Measurements from ENCODE around the gene SMIM12. TPM values are rescaled to one million over a fixed set of nuclear protein-coding genes. Genes with fewer than 3 reads are reported as not detected.

Gene SMIM12
- total RNA-seq, 3 donors from 2014 or later, result 25.0 to 36.7 (median 29.6) TPM

DNA sequence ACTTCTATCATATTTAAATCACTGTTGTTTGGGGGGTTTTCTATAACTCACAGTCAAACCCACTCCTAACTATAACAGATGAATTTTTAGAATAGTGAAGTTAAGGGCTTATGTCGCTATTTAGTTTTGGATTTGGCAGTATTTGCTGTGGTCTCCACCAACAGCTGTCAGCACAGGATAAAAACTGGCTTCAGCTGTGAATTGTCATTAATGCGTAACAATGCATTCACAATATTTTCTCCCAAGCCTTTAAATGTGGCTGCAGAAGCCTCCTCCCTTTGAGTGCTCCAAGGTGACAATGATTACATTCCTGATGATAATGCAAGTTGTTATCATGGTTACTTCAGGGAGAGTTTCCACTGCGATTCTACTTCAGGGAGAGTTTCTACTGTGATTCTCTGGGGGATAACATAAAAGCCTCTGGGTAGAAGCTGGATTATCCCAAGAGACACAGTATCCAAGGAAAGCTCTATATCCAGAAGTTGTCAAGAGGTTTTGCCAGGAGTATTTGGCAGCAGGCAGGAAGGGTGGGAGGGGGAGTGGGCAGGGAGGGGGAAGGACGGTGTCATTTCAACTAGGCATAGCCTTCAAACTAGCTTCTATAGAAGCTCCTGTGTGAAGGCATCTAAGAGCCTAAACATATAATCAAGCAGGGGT, 14.9 kb upstream of the SMIM12 start:
- intact Hi-C loops (cut with DNase I; ENCODE audit: low total_unique reads), result no loop called here
- Histone ChIP-seq H3K27me3 (peaks cover 0 to 49% of the 10 kb centered on the region in 2 donors), H3K4me1 (no peaks in the 10 kb centered on the region), H3K36me3 (no peaks in the 10 kb centered on the region), H3K4me3 (no peak overlapping the region), H3K9me3 (no peaks in the 10 kb centered on the region), H3K27ac (no peak overlapping the region)
- TF ChIP-seq CTCF (IDR thresholded peaks at IDR 0.05), result no peak
- no peak for TF ChIP-seq POLR2A (IDR thresholded peaks at IDR 0.05)
- TF ChIP-seq POLR2AphosphoS5 (IDR thresholded peaks at IDR 0.05), result no peak
- no peak for DNase-seq (ENCODE audit: low spot score in 2 of 2)

DNA sequence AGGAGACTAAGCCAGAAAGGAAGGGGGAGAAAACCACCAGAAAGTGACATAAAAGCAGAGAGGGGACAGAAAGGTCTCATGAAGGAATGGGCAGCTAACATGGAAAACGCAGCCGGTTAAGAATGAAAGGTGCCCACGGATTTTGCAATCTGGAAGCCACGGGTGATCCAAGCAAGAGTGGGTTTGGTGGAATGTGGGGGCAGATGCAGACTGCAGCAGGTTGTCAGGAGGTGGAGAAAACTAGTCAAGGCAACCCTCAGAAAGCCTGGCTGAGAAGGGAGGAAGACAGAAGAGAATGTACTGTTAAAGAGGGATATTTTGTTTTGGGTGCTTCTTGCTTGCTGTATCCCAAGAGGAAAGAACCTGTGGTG, 12.6 kb upstream of the SMIM12 start:
- no peak for DNase-seq (ENCODE audit: low spot score in 2 of 2)
- Histone ChIP-seq H3K4me1 (no peaks in the 10 kb centered on the region), H3K4me3 (no peak overlapping the region), H3K27me3 (peaks cover 0 to 47% of the 10 kb centered on the region in 2 donors), H3K27ac (no peak overlapping the region), H3K36me3 (no peaks in the 10 kb centered on the region), H3K9me3 (no peaks in the 10 kb centered on the region)
- intact Hi-C loops (cut with DNase I; ENCODE audit: low total_unique reads), result no loop called here
- TF ChIP-seq POLR2AphosphoS5 (IDR thresholded peaks at IDR 0.05) (no peak), POLR2A (IDR thresholded peaks at IDR 0.05) (no peak), CTCF (IDR thresholded peaks at IDR 0.05) (no peak)

DNA sequence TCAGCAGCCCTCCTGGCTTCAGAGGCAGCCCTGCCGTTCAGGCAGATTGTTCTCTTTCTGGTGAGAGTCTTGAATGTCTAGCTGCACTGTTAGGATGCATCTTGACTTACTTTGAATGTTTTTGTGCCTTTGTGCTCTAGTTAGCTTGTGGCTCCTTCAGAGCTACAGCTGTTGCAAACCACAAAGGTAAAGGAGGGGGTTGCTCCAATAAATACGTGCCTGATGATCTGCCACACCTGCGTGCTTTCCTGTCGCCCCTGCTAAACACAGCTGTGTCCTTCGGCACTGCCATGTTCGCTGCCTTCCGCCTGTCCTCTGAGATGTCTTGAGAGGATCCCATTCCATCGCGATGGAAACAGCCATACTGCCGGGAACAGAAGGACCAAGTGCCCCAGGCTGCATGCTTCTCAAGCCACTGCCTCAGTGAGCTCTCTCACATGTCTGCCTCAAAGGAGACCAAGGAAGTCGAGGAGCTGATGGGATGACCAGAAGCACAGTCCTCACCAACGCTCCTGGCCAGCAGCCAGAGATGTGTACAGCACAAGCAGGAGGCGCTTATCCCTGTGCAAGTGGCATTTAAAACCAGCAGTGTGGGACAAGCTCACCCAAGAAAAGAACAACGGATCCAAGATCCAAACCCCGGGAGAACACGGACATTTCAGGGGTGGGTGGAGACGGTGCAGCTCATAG, 12.0 kb upstream of the SMIM12 start:
- Histone ChIP-seq H3K4me3 (no peak overlapping the region), H3K27ac (no peak overlapping the region), H3K4me1 (no peaks in the 10 kb centered on the region), H3K36me3 (no peaks in the 10 kb centered on the region), H3K9me3 (no peaks in the 10 kb centered on the region), H3K27me3 (peaks cover 0 to 42% of the 10 kb centered on the region in 2 donors)
- no peak for DNase-seq (ENCODE audit: low spot score in 2 of 2)
- intact Hi-C loops (cut with DNase I; ENCODE audit: low total_unique reads), result no loop called here
- no peak for TF ChIP-seq POLR2AphosphoS5 (IDR thresholded peaks at IDR 0.05)
- no peak for TF ChIP-seq CTCF (IDR thresholded peaks at IDR 0.05)
- no peak for TF ChIP-seq POLR2A (IDR thresholded peaks at IDR 0.05)

DNA sequence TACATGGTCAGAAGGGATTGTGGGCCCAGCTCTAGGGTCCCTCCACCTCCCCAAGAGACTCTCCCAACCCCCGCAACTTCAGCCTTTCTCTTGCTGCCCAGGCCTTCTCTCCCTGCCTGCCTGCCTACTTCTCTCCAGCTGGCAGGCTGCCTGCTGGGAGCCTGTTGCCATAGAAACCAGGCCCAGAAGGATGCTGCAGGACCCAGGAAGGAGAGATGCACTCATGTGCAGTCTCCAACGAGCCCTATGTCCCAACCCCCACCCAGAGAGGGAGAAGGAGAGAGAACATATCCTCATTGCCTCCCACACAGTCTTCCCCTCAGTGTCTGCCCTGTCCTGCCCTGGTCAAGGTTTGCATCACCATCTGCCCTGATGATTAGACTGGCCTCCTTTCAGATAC, 10.8 kb upstream of the SMIM12 start:
- H3K4me3 ChIP-seq, result no peak overlapping the region
- no peaks in the 10 kb centered on the region for H3K9me3 ChIP-seq
- H3K27ac ChIP-seq, result no peak overlapping the region
- H3K27me3 ChIP-seq, result peaks cover 0 to 34% of the 10 kb centered on the region in 2 donors
- no peak for DNase-seq (ENCODE audit: low spot score in 2 of 2)
- H3K36me3 ChIP-seq, result no peaks in the 10 kb centered on the region
- no peak for TF ChIP-seq CTCF (IDR thresholded peaks at IDR 0.05)
- no peak for TF ChIP-seq POLR2A (IDR thresholded peaks at IDR 0.05)
- TF ChIP-seq POLR2AphosphoS5 (IDR thresholded peaks at IDR 0.05), result no peak
- H3K4me1 ChIP-seq, result no peaks in the 10 kb centered on the region
- intact Hi-C loops (cut with DNase I; ENCODE audit: low total_unique reads), result no loop called here

GRCh38 chr1:34869760-34870159, 10.2 kb upstream of the SMIM12 start:
- H3K27ac ChIP-seq, result no peak overlapping the region
- DNase-seq (ENCODE audit: low spot score in 2 of 2), result no peak
- H3K27me3 ChIP-seq, result peaks cover 0 to 29% of the 10 kb centered on the region in 2 donors
- no peaks in the 10 kb centered on the region for H3K9me3 ChIP-seq
- H3K4me1 ChIP-seq, result no peaks in the 10 kb centered on the region
- intact Hi-C loops (cut with DNase I; ENCODE audit: low total_unique reads), result no loop called here
- no peak overlapping the region for H3K4me3 ChIP-seq
- no peaks in the 10 kb centered on the region for H3K36me3 ChIP-seq
- TF ChIP-seq CTCF (IDR thresholded peaks at IDR 0.05) (no peak), POLR2A (IDR thresholded peaks at IDR 0.05) (no peak)
